Kidney (tissue), 22 donors: ENCODE results near the gene HSDL1. TPM values are rescaled to one million over a fixed set of nuclear protein-coding genes. Genes with fewer than 3 reads are reported as not detected.

Source experiments
- DNase-seq, 5 donors: peaks; one replicate each; pipeline ENCODE4 v3.0.0-alpha.2; 2013 to 2020
- FAIRE-seq: peaks from 2 replicates; lab custom pipeline; 2012; peaks lifted over from hg19 to GRCh38; lab: Jason Lieb, UNC
- H3K27ac ChIP-seq, 2 donors: one replicate each; pipeline ENCODE4 v1.7.0; 2013; ENCODE audit warnings: low read depth in 2 of 2, low read length in 2 of 2, inconsistent platforms in 1 of 2
- H3K27me3 ChIP-seq: one replicate; pipeline ENCODE4 v1.7.1; 2013; ENCODE audit warnings: low read length, inconsistent platforms; ENCODE audit not compliant: control insufficient read depth, insufficient read depth
- H3K36me3 ChIP-seq, 3 donors: one replicate each; pipeline versions ENCODE4 v1.7.0 to v1.7.1; 2013; ENCODE audit warnings: low read length in 3 of 3, control low read depth in 1 of 3, inconsistent platforms in 1 of 3; ENCODE audit not compliant: insufficient read depth in 3 of 3, control insufficient read depth in 2 of 3
- H3K4me1 ChIP-seq, 3 donors: one replicate each; pipeline versions ENCODE4 v1.7.0 to v1.7.1; 2013; ENCODE audit warnings: low read length in 3 of 3, inconsistent platforms in 1 of 3, low read depth in 1 of 3; ENCODE audit not compliant: control insufficient read depth in 2 of 3, insufficient read depth in 2 of 3
- H3K4me3 ChIP-seq, 3 donors: one replicate each; pipeline versions ENCODE4 v1.7.0 to v1.8.1; 2013; ENCODE audit warnings: low read length in 3 of 3, control low read depth in 1 of 3, inconsistent platforms in 1 of 3
- H3K9ac ChIP-seq, 3 donors: one replicate each; pipeline versions ENCODE4 v1.7.0 to v1.7.1; 2013; ENCODE audit warnings: low read length in 3 of 3, control low read depth in 1 of 3, inconsistent platforms in 1 of 3
- H3K9me3 ChIP-seq, 3 donors: one replicate each; pipeline versions ENCODE4 v1.7.0 to v1.7.1; 2013; ENCODE audit warnings: low read length in 3 of 3, control low read depth in 1 of 3, inconsistent platforms in 1 of 3; ENCODE audit not compliant: control insufficient read depth in 2 of 3, insufficient read depth in 1 of 3
- intact Hi-C: fragments of 100-400 bp; cut with DNase I; formaldehyde crosslinking; loops from one replicate; pipeline ENCODE4 v1.11.1; 2022
- long read RNA-seq, 10 donors: library from polyadenylated mRNA in 1 of 10; unstranded in 1 of 10; transcript quantifications; one replicate each; pipeline ENCODE4 v2.0.0 and lab custom pipeline, GENCODE V29; 2021 to 2026
- polyA plus RNA-seq: library from polyadenylated mRNA; stranded (reverse); fragments of 350-450 nt; fragmentation: Illumina TruSeq; extraction: RNeasy Lipid Tissue Mini Kit (QIAGEN cat#74804); gene quantifications from one replicate; pipeline ENCODE4 v1.2.3, GENCODE V29; 2014; ENCODE audit warnings: low read depth, low replicate concordance; ENCODE audit not compliant: insufficient read depth
- total RNA-seq: library from RNA; stranded (reverse); fragmentation: NEBNext Ultra II Directional; extraction: Animal tissue kit (Norgen Biotek cat#: 25700); gene quantifications from one replicate; pipeline ENCODE4 v1.2.1, GENCODE V29; 2021
- TF ChIP-seq, protein P1 (sequence below): IDR thresholded peaks from 3 replicates; pipeline ENCODE4 v1.5.1; 2012; ENCODE audit warnings: mild to moderate bottlenecking, moderate library complexity, borderline replicate concordance; ENCODE audit not compliant: insufficient read depth; ENCODE audit errors: extremely low read depth
- donor health status: control.
- donor health status: control.
- donor health status: control.
- donor health status: control.
- donor health status: control.
- donor health status: DM: yes; HTN: yes; CAD: no.
- donor health status: Normal renal cell carcinoma (clear cell type).

Gene HSDL1
- 13.3 TPM for total RNA-seq
- 12.1 TPM for polyA plus RNA-seq
- long read RNA-seq, donor 1, transcript HSDL1-201 (6 exons, 3,519 nt), result major isoform, 11 of 17 reads
- long read RNA-seq, donor 1, transcript HSDL1-208 (1 exons, 3,059 nt), result minor isoform, 6 of 17 reads
- long read RNA-seq, donor 1, partial matches to known transcripts, result 0 of 17 reads
- long read RNA-seq, donor 1, other reads (novel, unspliced or antisense), result 0 of 17 reads
- long read RNA-seq, donor 2, transcript HSDL1-201 (6 exons, 3,519 nt), result minor isoform, 6 of 22 reads
- long read RNA-seq, donor 2, transcript HSDL1-208 (1 exons, 3,059 nt), result major isoform, 13 of 22 reads
- long read RNA-seq, donor 2, partial matches to known transcripts, result 0 of 22 reads
- long read RNA-seq, donor 2, other reads (novel, unspliced or antisense), result 0 of 22 reads
- long read RNA-seq, donor 3, transcript HSDL1-208 (1 exons, 3,059 nt), result major isoform, 17 of 24 reads
- long read RNA-seq, donor 3, transcript HSDL1-201 (6 exons, 3,519 nt), result minor isoform, 6 of 24 reads
- long read RNA-seq, donor 3, partial matches to known transcripts, result 0 of 24 reads
- long read RNA-seq, donor 3, other reads (novel, unspliced or antisense), result 0 of 24 reads
- long read RNA-seq, donor 4, transcript HSDL1-208 (1 exons, 3,059 nt), result major isoform, 12 of 15 reads
- long read RNA-seq, donor 4, partial matches to known transcripts, result 0 of 15 reads
- long read RNA-seq, donor 4, other reads (novel, unspliced or antisense), result 0 of 15 reads
- long read RNA-seq, donor 5, partial matches to known transcripts, result 0 of 2 reads
- long read RNA-seq, donor 5, other reads (novel, unspliced or antisense), result 0 of 2 reads
- long read RNA-seq, donor 6, transcript HSDL1-208 (1 exons, 3,059 nt), result major isoform, 9 of 16 reads
- long read RNA-seq, donor 6, transcript HSDL1-201 (6 exons, 3,519 nt), result minor isoform, 6 of 16 reads
- long read RNA-seq, donor 6, partial matches to known transcripts, result 0 of 16 reads
- long read RNA-seq, donor 6, other reads (novel, unspliced or antisense), result 0 of 16 reads
- long read RNA-seq, donor 7, transcript HSDL1-201 (6 exons, 3,519 nt), result major isoform, 8 of 10 reads
- long read RNA-seq, donor 7, partial matches to known transcripts, result 0 of 10 reads
- long read RNA-seq, donor 7, other reads (novel, unspliced or antisense), result 0 of 10 reads
- long read RNA-seq, donor 8, transcript HSDL1-208 (1 exons, 3,059 nt), result major isoform, 12 of 19 reads
- long read RNA-seq, donor 8, partial matches to known transcripts, result 0 of 19 reads
- long read RNA-seq, donor 8, other reads (novel, unspliced or antisense), result 0 of 19 reads
- long read RNA-seq, donor 9, partial matches to known transcripts, result 0 of 7 reads
- long read RNA-seq, donor 9, other reads (novel, unspliced or antisense), result 0 of 7 reads
- long read RNA-seq, donor 10, transcript HSDL1-201 (6 exons, 3,519 nt), result minor isoform, 11 of 28 reads
- long read RNA-seq, donor 10, transcript HSDL1-208 (1 exons, 3,059 nt), result major isoform, 17 of 28 reads
- long read RNA-seq, donor 10, partial matches to known transcripts, result 0 of 28 reads
- long read RNA-seq, donor 10, other reads (novel, unspliced or antisense), result 0 of 28 reads

GRCh38 chr16:84144859-84145639 is at the start of gene HSDL1, which contains the start of gene DNAAF1:
HSDL1 (minus strand) TSS chr16:84145177; CDS start chr16:84131321, 13,856 bp downstream.
DNAAF1 (plus strand) TSS chr16:84145308; CDS start chr16:84145441, 133 bp downstream.
- Histone ChIP-seq H3K4me3 (peak within 1 kb of the TSS; percentile 77 to 82 (median 82)), H3K27ac (peak within 1 kb of the TSS; percentile 11 to 53)
- FAIRE-seq, result no peak

DNA sequence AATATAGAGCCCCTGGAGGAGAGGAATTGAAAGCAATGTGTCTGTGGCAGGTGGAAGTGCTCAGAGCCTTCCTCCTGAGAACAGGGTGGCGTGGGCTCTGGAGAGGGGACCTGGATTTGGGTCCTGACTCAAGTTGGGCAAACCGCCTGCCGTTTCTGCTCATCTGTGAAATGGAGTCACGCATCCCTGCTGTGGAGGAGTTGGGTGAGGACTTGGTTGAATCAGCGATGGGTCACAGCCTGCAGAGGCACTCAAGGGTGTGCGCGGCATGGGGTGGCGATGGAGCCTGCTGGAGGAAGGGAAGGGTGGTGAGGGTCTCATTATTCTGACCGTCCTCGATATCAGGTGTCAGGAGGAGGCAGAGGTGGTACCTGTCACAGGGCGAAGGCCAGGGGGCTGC is 49.0 kb upstream of the HSDL1 start:
- Histone ChIP-seq H3K36me3 (no peaks in the 10 kb centered on the region), H3K9ac (no peak overlapping the region), H3K4me3 (no peak overlapping the region), H3K9me3 (no peaks in the 10 kb centered on the region), H3K27ac (no peak overlapping the region), H3K4me1 (no peaks in the 10 kb centered on the region), H3K27me3 (no peaks in the 10 kb centered on the region)
- DNase-seq (peak in 1 of 5 donors; percentile 21), FAIRE-seq (no peak)
- TF ChIP-seq, protein P1, sequence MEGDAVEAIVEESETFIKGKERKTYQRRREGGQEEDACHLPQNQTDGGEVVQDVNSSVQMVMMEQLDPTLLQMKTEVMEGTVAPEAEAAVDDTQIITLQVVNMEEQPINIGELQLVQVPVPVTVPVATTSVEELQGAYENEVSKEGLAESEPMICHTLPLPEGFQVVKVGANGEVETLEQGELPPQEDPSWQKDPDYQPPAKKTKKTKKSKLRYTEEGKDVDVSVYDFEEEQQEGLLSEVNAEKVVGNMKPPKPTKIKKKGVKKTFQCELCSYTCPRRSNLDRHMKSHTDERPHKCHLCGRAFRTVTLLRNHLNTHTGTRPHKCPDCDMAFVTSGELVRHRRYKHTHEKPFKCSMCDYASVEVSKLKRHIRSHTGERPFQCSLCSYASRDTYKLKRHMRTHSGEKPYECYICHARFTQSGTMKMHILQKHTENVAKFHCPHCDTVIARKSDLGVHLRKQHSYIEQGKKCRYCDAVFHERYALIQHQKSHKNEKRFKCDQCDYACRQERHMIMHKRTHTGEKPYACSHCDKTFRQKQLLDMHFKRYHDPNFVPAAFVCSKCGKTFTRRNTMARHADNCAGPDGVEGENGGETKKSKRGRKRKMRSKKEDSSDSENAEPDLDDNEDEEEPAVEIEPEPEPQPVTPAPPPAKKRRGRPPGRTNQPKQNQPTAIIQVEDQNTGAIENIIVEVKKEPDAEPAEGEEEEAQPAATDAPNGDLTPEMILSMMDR, result no peak
- intact Hi-C loops, result no loop called here

More at GRCh38 chr16:84144859-84145639, at the start of gene HSDL1, which contains the start of gene DNAAF1:
- H3K9ac ChIP-seq, result peak within 1 kb of the TSS; percentile 45 to 70 (median 60)
- peak; percentile 94 to 97 (median 96) for DNase-seq
- intact Hi-C loops, result no loop called here
- peaks cover 0 to 6% (median 0%) of the 10 kb centered on the region in 3 donors for H3K4me1 ChIP-seq
- H3K27me3 ChIP-seq, result no peaks in the 10 kb centered on the region
- no peaks in the 10 kb centered on the region for H3K36me3 ChIP-seq
- no peaks in the 10 kb centered on the region for H3K9me3 ChIP-seq
- TF ChIP-seq, protein P1, result peak; percentile 8
